HG02884 (cell line): ENCODE data around the gene SLC12A1.

Source experiments
- ATAC-seq: cut with Tn5 transposase; IDR thresholded peaks from one replicate; pipeline ENCODE4 v1.9.1; 2021; ENCODE audit warnings: mild to moderate bottlenecking, moderate library complexity; ENCODE audit not compliant: unreplicated experiment

Gene SLC12A1

DNA sequence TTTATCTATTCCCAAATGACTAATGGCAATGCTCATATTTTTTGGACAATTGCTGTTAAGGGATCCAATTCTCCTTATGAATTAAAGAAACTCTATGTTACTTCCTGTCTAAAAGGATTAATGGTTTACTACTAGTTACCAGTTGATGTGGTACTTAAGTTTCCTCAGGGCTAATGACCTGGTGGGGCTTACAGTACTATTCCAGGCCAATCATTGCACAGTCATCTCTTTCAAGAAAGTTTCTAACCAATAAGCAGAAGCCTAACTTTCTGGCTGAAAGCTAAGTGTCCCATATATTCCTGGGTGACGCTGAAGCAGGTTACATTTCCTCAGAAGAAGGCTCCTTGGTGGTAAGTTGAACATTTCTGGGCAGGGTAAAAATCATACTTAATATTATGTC, at the start of gene SLC12A1:
TSS of gene SLC12A1 (plus strand) at position 322 of the 400 bp plus-strand sequence. CDS start 1,418 bp downstream, outside the sequence.
- ATAC-seq: no peak

DNA sequence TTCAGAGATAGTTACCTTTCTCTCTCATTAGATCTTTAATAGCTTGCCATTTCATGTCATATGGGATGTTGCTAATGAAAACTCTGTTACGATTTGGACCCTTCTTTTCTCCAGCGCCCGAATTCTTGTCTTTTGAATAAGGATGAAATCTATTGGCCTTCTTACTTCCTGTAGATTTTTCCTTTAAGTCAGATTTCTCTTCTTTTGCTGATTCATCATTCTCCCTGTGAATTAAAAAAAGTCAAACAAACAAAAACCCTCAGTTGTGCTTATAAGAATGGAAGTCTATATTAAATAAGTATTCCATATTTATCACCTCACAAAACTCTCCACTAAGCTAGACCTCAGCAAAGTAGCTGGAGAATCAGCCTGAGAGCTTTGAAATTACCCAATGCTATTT, 37.5 kb upstream of the SLC12A1 start:
- ATAC-seq: no peak

DNA sequence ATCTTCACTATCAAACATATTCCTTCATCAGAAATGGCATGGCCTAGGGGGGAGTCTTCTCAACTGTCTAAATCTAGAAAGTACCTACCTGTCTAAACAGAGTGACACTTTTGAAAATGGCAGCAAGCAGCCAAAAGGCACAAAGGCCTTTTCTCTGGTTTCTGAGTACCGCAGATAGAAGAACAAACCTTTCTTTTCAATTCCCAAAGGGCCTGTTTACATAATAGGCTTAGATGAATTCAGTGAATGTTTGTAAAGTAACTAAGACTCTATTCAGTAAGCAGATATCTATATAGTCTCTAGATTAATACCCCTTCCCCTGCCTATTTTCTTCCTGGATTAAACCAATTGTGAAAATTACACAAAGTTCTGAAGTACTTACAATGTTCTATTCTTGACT, 35.1 kb upstream of the SLC12A1 start:
- no peak for ATAC-seq

DNA sequence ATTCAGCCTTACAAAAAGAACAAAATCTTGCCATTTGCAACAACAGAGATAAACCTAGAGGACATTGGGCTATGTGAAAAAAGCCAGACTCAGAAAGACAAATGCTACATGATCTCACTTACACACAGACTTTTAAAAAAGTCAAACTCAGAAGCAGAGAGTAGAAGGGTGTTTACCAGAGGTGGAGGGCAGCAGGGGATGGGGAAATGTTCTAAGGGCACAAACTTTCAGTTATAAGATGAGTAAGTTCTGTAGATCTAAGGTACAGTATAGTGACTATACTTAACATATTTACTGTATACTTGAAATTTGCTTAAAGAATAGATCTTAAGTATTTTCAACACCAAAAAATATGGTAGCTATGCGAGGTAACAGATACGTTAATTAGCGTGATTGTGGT, 31.0 kb upstream of the SLC12A1 start:
- ATAC-seq: no peak

DNA sequence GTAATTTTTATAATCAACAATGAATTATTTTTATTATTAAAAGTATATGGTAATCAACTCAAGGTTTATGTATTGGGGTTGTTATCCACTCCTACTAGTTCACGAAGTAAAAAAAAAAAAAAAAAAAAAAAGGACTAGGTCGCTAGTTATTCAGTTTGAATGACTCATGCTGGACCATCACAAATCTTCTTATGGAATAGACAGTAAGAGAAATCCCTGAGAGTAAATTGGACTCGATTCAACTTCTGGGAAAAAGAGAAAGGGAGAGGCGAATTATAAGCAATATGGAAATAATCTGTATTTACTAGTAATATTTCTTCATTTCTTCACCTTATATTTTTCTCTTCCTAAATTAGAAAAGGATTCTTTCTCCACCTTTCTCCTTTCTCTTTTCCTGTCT, 30.0 kb upstream of the SLC12A1 start:
- no peak for ATAC-seq

DNA sequence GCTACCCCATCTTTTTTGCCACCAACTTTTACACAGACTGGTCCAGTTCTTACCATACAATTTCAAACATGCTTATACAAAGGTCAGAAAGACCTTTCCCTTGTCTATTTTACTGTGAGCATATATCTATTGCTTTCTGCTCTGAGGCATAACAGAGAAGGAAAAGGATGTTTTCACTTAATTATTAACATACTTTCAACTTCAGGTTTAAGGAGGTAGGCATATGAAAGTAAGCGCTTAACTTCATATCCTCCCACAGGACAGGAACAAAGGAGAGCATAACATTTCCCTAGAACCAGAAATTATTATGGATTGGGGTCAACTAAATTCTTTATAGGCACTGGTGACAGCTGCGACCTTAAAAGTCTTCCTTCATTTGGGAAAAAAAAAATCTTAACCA, 29.1 kb upstream of the SLC12A1 start:
- ATAC-seq: no peak

DNA sequence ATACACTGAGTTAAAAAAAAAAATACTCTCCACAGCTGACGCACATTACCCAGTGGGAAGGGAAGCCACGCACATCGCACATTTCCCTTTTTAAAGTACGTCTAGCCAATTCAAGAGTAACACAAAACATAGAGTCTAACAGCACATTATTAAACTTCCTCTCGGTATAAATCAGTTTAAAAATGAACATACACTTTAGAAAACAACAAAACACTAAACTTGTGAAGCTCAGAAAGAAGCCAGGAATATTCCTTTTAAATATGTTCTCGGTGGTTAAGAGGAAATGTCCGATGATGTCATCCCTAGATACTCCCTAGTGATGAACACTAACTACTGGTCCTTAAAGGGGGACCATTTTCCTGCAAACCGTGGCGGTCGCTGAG, 28.7 kb upstream of the SLC12A1 start:
- peak; percentile 63 for ATAC-seq

DNA sequence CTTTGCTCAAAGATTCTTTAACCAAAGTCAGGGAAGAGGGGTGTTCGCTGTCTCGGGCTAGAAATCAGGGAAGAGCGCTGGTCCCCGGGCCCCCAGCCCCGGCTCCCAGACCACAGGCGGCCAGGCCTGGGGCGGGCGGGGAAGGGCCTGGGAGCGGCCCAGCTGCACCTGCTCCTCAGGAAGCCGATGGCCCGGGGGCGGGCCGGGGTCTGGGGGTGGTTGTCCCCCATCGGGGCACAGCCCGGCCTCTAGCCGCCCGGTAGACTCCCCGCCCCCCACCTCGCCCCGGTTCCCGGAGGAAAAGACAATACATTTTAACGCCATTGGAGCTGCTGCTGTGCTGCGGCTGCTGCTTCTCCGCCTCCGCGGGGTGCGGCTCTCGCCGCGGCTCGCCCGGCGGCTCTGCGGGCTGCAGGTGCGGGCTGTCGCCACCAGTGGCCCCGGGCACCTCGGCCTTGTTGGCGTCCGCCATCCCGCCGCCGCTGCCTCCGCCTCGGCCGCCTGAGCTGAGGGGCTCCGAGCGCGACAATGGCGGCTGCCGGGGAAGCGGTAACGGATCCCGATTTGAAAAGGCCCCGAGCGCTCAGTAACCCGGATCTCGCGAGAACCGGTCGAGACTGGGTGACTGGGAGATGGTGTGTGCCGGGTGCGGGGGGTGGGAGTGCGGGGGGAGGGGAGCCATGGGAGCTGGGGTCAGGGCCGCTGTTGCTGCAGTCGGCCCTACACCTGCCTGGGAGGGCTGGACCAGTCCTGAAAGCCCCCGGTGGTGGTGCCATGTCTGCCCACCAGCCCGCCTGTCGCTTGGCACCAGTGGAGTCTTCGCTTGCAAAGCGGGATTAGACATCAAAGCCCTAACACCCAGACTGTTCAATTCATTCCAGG, 28.1 kb upstream of the SLC12A1 start, which contains the start of gene MYEF2:
TSS of gene MYEF2 (minus strand) at position 530 of the 882 bp plus-strand sequence. CDS start at position 472, 58 bp downstream.
- peak; percentile 76 for ATAC-seq

DNA sequence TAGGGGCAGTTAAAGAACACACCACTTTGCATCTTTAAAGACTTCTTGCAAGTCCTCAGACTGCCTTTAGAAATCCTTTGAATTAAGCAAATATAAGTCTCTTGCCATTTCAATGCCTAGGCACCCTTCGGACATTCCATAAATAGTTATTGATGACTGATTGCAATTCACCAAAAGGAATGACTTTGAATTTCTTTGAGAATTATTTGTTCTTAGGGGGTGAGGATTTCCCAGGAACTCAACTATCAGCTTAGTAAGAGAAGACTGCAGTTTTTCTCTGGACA, 27.5 kb upstream of the SLC12A1 start:
- ATAC-seq: no peak

DNA sequence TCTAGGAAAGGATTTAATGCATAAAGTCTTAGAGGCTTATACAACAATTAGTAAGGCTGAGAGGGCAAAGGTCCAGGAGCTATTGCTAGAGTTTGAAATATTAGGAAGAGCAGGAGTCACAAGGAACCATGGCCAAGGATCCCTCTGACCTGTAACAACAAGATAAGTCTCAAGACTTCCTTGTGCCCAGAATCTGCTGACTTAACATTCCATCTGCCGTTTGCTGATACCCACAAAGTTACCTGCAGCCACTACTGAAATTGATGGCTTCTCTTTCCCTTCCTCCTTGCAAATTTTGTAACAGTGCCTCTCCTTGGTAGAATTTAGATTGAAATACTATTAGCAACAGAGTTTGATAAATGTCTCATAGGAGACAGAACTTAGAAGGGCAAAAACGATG, 23.4 kb upstream of the SLC12A1 start:
- ATAC-seq: no peak

DNA sequence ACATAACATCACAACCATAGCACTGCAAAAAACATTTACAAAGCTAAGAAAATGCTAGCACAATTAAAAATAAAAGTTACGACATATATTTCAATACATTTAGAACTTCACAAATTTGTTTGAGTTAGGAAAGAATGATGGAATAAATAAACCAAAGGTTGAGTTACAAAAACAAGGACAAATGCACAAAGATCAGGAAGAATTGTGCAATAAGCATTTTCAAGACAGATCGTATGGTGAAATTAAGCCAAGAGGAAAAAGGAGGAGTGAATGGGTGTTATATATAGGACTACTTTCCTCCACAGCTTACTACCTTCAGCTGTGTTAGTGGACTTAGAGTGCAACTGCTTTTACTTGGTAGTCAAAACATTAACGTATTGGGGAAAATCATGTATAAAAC, 20.6 kb upstream of the SLC12A1 start:
- no peak for ATAC-seq

DNA sequence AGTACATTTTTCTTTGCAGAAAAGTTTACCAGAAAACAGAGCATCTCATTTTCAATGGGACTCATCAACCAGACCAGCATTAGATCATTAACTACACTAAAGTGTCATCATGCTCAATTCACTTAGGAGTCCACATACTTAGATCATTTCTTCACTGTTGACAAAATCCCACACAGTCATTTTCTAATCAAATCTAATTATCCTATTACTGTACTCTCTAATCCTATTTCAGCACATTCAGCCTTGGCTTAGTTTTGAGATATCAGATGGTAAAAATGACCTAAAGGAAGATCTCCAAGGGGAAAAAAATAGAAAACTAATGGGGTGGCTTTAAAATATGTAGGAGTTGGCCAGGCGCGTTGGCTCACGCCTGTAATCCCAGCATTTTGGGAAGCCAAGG, 19.8 kb upstream of the SLC12A1 start:
- no peak for ATAC-seq

DNA sequence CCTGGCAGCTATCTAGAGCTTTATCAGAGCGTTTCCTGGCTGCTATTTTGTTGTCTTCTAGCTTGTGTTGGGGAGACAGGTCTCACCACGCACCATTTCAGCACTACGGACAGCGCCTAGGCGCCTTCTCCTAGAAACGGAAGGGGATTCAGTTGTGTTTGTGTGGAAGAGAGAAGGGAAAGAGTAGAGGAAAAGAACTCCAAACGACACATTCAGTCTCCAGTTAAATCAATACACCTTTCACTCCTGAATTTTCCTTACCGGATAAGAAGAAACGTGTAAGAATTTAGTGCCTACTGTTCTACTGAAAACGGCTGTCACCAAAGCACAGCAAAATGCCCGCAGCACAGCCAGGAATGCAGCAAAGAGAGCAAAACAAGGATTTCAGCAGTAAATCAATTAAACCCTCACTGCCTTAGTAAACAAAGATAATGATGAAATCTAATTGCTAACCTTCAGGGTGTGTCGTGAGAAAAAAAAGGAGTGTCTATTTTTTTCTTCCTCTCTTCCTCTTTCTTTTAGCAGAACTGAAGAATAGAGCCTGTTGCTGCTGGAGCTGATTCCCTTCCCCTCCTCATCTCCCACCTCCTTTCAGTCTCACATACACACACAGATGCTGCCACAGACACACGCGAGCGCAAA, 15.0 kb upstream of the SLC12A1 start:
- ATAC-seq: no peak

DNA sequence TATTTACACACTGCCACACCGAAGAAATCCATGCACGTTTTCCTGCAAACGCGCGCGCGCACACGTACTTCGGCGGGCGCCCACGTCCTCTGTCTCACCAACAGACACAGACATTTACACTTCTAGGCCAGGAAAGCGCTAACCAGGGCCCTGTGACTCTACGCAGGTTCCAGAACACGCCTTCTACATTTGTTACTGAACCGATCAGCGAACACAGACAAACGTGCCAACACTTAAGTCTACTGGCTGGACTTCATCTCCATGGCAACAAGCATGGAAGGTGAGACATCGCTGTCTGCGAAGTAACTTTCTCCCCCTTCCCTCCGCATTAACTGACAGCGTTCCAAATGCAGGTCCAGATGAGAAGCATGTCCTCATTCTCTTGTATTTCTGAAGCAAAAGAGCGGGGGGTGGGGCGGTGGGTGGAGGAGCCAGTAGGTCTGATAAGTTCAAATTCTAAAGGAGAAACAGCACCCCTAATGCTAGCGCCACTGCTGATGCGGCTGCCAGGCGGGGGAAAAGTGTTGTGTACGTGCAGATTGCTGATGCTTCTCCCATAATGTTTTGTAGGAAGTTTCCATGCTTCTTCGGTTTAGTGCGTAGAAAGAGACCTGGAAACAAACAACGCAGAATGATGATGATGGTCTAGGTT, 14.4 kb upstream of the SLC12A1 start, which contains the start of gene CTXN2:
TSS of gene CTXN2 (plus strand) at position 92 of the 652 bp plus-strand sequence. CDS start 9,636 bp downstream, outside the sequence.
- ATAC-seq: no peak

DNA sequence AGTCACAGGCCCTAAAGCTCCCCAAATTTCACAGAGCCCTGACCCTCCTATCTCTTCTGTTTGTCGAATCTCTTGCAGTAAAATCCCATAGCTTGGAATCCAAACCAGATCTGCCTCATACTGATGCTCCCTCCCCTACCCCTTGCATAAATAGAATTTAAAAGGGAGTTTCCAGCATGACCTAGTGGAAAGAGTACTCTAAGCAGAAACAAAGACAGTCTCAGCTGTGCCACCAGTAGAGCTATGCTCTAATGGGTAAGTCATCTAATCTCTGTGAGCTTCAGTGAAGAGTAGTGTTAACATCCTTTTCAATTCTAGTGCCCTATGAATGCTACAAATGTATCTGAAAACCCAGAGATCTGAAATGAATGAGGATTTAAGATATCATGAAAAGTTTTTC, 4.0 kb upstream of the SLC12A1 start:
- no peak for ATAC-seq

DNA sequence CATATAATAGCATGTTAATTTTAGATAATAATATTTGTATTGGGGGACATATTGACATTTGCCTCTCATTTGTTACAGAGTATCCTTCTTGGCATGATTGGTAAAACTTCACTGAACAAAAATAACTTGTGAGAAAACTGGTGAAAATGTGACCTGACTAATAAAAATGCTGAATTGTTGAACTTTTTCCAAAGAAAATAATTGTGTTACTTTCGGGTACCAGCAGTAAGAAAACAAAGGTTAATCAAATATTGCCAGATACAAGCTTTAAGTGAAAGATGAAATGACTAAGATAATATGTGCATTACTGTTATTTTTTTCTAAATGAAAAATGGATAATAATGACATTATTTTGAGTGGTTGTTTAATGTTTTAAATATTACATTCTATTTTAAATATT, 15.2 kb downstream of the SLC12A1 start:
- ATAC-seq: no peak

DNA sequence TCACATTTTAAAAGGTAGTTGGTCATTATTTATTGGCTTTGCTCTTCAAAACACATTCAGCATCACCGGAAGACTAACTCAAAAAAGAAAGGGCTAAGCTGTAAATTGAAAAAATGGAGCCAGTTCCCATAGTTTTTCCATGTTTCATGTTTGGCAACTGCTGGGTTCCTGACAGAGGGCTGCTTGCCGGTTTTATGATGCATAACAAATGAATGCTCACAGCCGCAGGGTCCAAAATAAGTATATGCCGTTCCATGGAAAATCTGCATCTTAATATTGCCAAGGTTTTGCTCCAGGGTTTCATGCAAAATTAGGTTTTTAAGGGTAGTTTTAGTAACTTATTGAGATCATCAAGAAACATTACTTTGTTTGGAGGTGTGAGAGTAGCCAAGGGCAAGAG, 15.8 kb downstream of the SLC12A1 start:
- no peak for ATAC-seq

DNA sequence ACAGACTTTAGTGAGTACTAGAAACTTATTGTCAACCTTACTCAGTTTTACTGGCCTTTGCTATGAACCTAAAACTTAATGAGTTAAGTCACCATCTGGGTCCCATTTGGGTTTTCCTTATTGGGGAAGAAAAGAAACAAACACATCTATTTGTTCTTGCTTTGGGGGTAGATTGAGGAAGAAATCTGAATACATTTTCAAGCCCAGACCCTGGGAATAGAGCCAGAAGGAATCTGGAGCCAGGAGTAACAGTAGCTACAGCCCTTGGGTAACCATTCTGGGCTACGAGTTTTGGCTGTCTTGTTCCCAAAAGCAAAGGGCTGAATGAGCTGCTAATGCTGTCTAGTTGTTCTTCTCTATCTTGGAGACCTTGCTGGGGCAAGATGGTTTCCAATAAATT, 16.5 kb downstream of the SLC12A1 start:
- ATAC-seq: no peak

DNA sequence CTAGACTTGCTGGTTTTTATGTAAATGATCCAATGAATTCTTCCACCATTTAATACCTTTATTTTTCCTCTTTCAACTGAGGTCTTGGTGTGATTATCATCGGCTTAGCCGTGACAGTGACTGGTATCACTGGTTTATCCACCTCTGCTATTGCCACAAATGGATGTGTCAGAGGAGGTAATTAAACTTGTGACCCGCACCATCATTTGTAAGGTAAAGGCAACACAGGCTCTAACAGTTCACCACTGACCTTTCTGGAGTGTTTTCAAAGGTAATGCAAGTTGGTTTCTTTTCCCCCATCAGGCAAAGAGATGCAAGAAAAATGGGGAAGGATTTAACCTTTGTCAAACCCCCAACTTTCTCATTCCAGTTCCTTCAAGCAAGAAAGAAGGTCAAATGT, 19.7 kb downstream of the SLC12A1 start:
- ATAC-seq: no peak

DNA sequence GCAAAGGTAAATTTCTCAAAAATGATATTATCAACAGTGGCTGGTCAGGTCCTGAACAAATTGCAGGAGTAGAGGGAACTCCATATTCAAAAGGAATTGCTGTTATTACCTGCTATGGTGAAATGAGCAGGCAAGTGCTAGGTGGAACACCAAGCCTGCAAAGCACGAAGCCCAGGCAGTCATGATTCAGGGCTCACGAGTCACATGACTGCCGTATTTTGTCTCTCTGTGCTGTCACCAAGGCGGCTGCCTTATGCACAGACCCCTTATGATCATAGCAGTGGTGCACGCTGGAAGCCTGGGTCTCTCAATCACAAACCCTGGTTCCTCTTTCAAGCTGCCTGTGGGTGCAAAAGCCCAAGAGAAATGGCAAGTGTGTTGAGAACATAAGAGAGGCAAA, 24.4 kb downstream of the SLC12A1 start:
- ATAC-seq: no peak

DNA sequence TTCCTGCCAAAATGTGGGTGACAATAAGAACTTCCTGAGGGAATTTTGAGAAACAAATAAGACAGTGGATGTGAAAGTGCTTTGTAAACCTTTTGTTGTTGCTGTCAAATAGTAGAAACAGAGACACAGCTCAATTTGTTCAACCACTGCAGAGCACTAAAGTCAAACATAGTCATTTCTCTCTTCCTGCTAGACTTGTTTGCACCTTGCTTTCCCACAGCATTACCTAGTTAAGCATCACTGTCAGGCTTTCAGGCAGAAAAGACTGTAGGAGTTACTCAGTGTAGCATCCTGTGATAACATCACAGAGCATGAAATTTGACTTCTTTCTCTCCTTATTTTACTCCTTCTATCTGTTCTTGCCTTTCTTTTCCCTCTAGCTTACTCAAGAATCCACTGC, 27.1 kb downstream of the SLC12A1 start:
- ATAC-seq: no peak

DNA sequence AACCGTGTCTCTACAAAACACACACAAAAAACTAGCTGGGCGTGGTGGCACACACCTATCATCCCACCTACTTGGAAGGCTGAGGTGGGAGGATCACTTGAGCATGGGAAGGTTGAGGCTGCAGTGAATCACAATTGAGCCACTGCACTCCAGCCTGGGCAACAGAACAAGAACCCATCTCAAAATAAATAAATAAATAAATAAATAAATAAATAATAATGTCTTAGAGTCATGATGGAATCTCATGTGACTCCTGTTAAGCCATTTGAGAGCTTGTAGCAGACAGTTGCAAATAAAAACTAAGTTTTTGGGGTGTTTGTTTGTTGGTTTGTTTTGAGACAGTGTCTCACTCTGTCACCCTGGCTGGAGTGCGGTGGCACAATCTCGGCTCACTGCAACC, 33.2 kb downstream of the SLC12A1 start:
- no peak for ATAC-seq
